ENCODE measurements around the gene QSOX1.

- TF ChIP-seq CTCF (IDR thresholded peaks at IDR 0.05): peak; percentile 19 to 91 (median 74)
- TF ChIP-seq POLR2A (IDR thresholded peaks at IDR 0.05): no peak
Measured at GRCh38 chr1:180252638-180253536, 98.2 kb downstream of the QSOX1 start.

Data from Peyer's patch (tissue), 4 donors.